BJ (cell line): ENCODE data around the gene GABBR2. TPM values are rescaled to one million over a fixed set of nuclear protein-coding genes. Genes with fewer than 3 reads are reported as not detected.

ENCODE experiments used
- CTCF ChIA-PET: fragments of 350-600 bp; formaldehyde crosslinking; extraction: SDS; loops from one replicate; lab custom pipeline; 2021; ENCODE audit warnings: antibody characterized with exemption, inconsistent platforms; lab: Yijun Ruan, JAX
- POLR2A ChIA-PET: fragments of 300-600 bp; sonication (Branson Sonifier 250); formaldehyde crosslinking; extraction: SDS; loops from one replicate; lab custom pipeline; 2021; ENCODE audit warnings: antibody characterized with exemption; lab: Charles Lee
- DNase-seq: peaks from one replicate; pipeline ENCODE4 v3.0.0-alpha.2; 2011; ENCODE audit warnings: low read depth
- H3K27me3 ChIP-seq: 2 replicates; pipeline ENCODE4 v1.6.0; 2011; ENCODE audit warnings: low read length; ENCODE audit not compliant: control insufficient read depth, insufficient read depth
- H3K36me3 ChIP-seq: 2 replicates; pipeline ENCODE4 v1.5.1; 2011; ENCODE audit warnings: low read length; ENCODE audit not compliant: control insufficient read depth, insufficient read depth
- H3K4me3 ChIP-seq: 2 replicates; pipeline ENCODE4 v1.5.1; 2011; ENCODE audit warnings: low read depth, mild to moderate bottlenecking, control low read depth, low read length
- polyA plus RNA-seq: library from polyadenylated mRNA; depleted of rRNA; stranded (reverse); fragments of >200 nt; gene quantifications from 2 replicates; pipeline ENCODE4 v1.2.3, GENCODE V29; 2011
- TF ChIP-seq, protein P1 (sequence below): IDR thresholded peaks from 2 replicates; pipeline ENCODE4 v1.5.1; 2011; ENCODE audit warnings: low read depth, mild to moderate bottlenecking, control low read depth, inconsistent platforms, low read length, moderate library complexity; ENCODE audit not compliant: insufficient read depth

The GABBR2 gene
- polyA plus RNA-seq, 1 experiment: 1.6 TPM

DNA sequence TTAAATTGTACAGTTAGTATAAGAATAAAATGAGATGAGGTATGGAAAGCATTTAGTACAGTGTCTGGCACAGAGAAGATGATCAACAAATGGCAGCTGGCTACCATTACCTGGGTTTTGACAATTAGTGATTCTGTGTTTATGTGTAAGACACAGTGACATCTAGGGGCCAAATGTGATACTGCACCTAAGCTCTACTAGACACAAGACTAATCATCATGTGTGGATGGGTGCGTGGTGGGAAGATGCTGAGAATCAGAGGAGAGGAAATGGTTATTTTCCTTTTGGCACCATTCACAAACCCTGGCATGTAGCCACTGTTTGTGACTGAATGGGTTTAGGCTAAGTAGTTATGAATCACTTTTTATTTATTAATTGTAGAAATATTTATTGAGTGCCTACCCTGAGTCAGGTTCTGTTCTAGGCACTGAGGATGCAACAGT is 343.5 kb downstream of the GABBR2 start:
- no peak overlapping the region for H3K4me3 ChIP-seq
- H3K36me3 ChIP-seq: no peaks in the 10 kb centered on the region
- TF ChIP-seq, protein P1, sequence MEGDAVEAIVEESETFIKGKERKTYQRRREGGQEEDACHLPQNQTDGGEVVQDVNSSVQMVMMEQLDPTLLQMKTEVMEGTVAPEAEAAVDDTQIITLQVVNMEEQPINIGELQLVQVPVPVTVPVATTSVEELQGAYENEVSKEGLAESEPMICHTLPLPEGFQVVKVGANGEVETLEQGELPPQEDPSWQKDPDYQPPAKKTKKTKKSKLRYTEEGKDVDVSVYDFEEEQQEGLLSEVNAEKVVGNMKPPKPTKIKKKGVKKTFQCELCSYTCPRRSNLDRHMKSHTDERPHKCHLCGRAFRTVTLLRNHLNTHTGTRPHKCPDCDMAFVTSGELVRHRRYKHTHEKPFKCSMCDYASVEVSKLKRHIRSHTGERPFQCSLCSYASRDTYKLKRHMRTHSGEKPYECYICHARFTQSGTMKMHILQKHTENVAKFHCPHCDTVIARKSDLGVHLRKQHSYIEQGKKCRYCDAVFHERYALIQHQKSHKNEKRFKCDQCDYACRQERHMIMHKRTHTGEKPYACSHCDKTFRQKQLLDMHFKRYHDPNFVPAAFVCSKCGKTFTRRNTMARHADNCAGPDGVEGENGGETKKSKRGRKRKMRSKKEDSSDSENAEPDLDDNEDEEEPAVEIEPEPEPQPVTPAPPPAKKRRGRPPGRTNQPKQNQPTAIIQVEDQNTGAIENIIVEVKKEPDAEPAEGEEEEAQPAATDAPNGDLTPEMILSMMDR: peak; percentile 46
- ChIA-PET POLR2A (no interaction called here), CTCF (interaction anchor here (0.6 kb wide), 1 partner anchor 1991 kb away, joined by 5 read pairs; no protein-coding TSS in a partner anchor)
- DNase-seq: no peak
- H3K27me3 ChIP-seq: no peaks in the 10 kb centered on the region

DNA sequence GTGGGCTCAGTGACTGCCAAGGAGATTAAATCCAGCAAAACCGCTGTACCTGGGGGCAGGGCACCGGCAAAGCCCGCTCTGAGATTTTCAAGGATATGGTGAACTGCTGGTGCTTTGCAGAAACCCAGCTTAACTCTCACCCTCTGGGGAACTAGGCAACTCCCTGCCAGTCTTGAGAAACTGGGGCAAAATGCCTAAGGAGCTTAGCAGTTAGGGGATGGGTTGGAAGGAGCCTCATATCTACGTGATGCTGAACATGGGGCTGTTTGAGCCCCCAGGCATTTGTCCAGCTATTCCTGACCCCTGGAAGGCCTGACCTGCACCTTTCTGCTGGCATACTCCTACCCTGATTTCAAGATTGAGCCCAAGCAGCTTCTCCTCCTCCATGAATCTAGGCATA is 344.6 kb downstream of the GABBR2 start:
- H3K4me3 ChIP-seq: no peak overlapping the region
- ChIA-PET CTCF (interaction anchor here (0.7 to 1.8 kb wide), 5 partner anchors 10 to 411 kb away, joined by 3 to 4 read pairs (median 3); no protein-coding TSS in a partner anchor), POLR2A (no interaction called here)
- H3K27me3 ChIP-seq: no peaks in the 10 kb centered on the region
- no peaks in the 10 kb centered on the region for H3K36me3 ChIP-seq
- DNase-seq: no peak
- TF ChIP-seq, protein P1: no peak

DNA sequence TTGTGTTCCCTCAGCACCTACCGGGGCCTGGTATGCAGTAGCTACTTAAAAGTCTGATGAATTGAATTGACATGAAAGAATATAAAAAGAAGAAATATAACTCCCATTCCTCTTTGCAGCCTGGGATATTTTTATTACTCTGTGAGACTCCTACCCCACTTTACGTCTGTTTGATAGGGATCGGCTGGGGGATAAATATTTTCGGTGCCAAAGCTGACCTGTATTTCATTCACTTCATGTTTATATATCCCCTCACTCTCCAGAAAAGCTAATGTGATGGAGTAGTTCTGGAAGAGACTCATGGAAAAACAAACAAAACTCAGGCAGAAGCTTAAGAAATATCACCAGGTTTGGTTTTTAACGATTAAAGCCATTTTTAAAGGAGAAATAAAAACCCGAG is 345.1 kb downstream of the GABBR2 start:
- CTCF ChIA-PET: interaction anchor here (0.7 to 1.8 kb wide), 5 partner anchors 10 to 412 kb away, joined by 3 to 4 read pairs (median 3); no protein-coding TSS in a partner anchor
- POLR2A ChIA-PET: no interaction called here
- no peak for DNase-seq
- Histone ChIP-seq H3K4me3 (no peak overlapping the region), H3K27me3 (no peaks in the 10 kb centered on the region), H3K36me3 (no peaks in the 10 kb centered on the region)
- TF ChIP-seq, protein P1: no peak

DNA sequence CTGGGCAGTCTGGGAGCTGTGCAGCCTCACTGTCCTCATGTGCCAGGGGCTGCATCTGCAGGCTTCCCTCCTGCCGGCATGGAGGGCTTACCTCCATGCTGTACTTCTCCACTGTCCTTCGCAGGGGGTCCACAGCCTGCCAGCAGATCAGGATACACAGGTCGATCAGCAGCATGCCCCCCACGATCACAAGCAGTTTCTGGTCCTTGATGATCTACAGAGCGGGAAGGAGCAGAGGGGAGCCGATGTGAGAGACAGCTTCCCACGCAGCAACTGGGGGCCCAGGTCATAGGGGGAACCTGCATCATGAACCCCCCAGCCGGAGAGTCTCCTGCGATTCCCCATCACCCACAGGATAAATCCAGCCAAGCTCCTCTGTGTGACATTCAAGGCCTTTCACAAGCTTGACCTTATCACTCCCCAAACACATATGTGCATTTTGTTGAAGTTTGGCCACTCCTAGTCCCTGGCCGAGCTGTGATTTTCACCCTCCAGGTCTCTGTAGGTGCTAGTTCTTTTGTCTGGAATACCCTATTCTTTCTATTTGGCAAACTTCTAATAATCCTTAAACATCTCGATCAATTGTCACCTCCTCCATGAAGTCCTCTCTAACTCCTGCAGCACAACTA is 346.0 kb downstream of the GABBR2 start:
- no peak overlapping the region for H3K4me3 ChIP-seq
- no peaks in the 10 kb centered on the region for H3K27me3 ChIP-seq
- ChIA-PET CTCF (interaction anchor here (1.1 to 1.8 kb wide), 4 partner anchors 11 to 413 kb away, joined by 3 to 4 read pairs (median 3); no protein-coding TSS in a partner anchor), POLR2A (no interaction called here)
- DNase-seq: no peak
- H3K36me3 ChIP-seq: no peaks in the 10 kb centered on the region
- TF ChIP-seq, protein P1: no peak

DNA sequence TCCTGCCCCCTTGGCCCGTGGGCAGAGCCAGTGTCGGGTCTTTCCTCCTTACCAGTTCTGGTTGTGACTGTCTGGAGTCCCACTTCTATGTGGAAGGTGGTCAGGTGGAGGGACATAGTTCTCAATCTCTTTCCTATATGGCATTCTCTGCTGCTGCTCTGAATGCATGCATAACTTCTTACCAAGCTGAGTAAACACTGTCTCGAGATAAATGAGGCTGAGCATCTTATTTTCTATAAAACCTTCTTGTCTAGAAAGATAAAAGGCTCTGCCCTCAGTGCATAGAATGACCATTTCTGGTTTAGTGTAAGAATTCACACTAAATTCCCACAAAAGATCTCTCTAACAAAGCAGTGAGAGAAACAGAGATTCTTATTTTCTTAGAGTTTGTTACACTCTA is 347.1 kb downstream of the GABBR2 start:
- ChIA-PET CTCF (interaction anchor here (0.5 to 1.3 kb wide), 2 partner anchors 14 to 19 kb away, joined by 3 read pairs; no protein-coding TSS in a partner anchor), POLR2A (no interaction called here)
- Histone ChIP-seq H3K4me3 (no peak overlapping the region), H3K36me3 (no peaks in the 10 kb centered on the region), H3K27me3 (no peaks in the 10 kb centered on the region)
- no peak for DNase-seq
- TF ChIP-seq, protein P1: no peak
